Suprapubic skin (tissue), 4 donors: ENCODE data around the gene OSBP2. TPM values are rescaled to one million over a fixed set of nuclear protein-coding genes. Genes with fewer than 3 reads are reported as not detected.

ENCODE experiments used
- DNase-seq, 2 donors: peaks; one replicate each; pipeline ENCODE4 v3.0.0-alpha.2; 2019; ENCODE audit warnings: low spot score in 2 of 2
- H3K27ac ChIP-seq: fragments of 200-600 bp; sonication (generic); one replicate; pipeline ENCODE4 v1.5.1; 2019
- H3K27me3 ChIP-seq: fragments of 200-600 bp; sonication (generic); one replicate; pipeline ENCODE4 v1.5.1; 2019
- H3K36me3 ChIP-seq: fragments of 200-600 bp; sonication (generic); one replicate; pipeline ENCODE4 v1.5.1; 2019
- H3K4me1 ChIP-seq: fragments of 200-600 bp; sonication (generic); one replicate; pipeline ENCODE4 v1.5.1; 2019
- H3K4me3 ChIP-seq: fragments of 200-600 bp; sonication (generic); one replicate; pipeline ENCODE4 v1.5.1; 2019; ENCODE audit warnings: mild to moderate bottlenecking
- H3K9me3 ChIP-seq: fragments of 200-600 bp; sonication (generic); one replicate; pipeline ENCODE4 v1.5.1; 2019
- CTCF ChIP-seq, 2 donors: fragments of 200-600 bp in 1 of 2; fragments of 450-650 bp in 1 of 2; sonication (generic) in 1 of 2; IDR thresholded peaks; one replicate each; pipeline ENCODE4 v1.5.1; 2016 to 2019; ENCODE audit warnings: antibody characterized with exemption in 2 of 2, mild to moderate bottlenecking in 1 of 2, moderate library complexity in 1 of 2
- EP300 ChIP-seq: sonication (generic); formaldehyde crosslinking; IDR thresholded peaks from one replicate; pipeline ENCODE4 v1.6.1; 2017; ENCODE audit warnings: antibody characterized with exemption
- POLR2A ChIP-seq, 2 donors: fragments of 450-650 bp; IDR thresholded peaks; one replicate each; pipeline ENCODE4 v1.6.1; 2017; ENCODE audit warnings: antibody characterized with exemption in 2 of 2, mild to moderate bottlenecking in 2 of 2, moderate library complexity in 2 of 2
- POLR2AphosphoS5 ChIP-seq, 3 donors: sonication (generic); formaldehyde crosslinking; IDR thresholded peaks; one replicate each; pipeline ENCODE4 v1.6.1; 2017; ENCODE audit warnings: antibody characterized with exemption in 3 of 3
- WGBS: methylation state at CpG from one replicate; pipeline ENCODE4 v1.1.5; 2018; 5-methylcytosine and 5-hydroxymethylcytosine counted together
- total RNA-seq, 4 donors: library from RNA; depleted of rRNA; stranded (reverse); fragments of >200 nt; gene quantifications; one replicate each; pipeline ENCODE4 v1.1.0, GENCODE V29; 2016

The OSBP2 gene
- total RNA-seq, 4 donors from 2014 or later, result 3.9 to 11.3 (median 6.4) TPM

- Histone ChIP-seq H3K4me1 (no peaks in the 10 kb centered on the region), H3K27me3 (no peaks in the 10 kb centered on the region), H3K4me3 (no peak overlapping the region), H3K9me3 (no peaks in the 10 kb centered on the region), H3K36me3 (no peaks in the 10 kb centered on the region), H3K27ac (no peak overlapping the region)
- DNase-seq, result no peak
- no peak for TF ChIP-seq CTCF (IDR thresholded peaks at IDR 0.05)
- WGBS, result 95% methylated on average over 1 of the region's 1 CpG
These were observed 152.9 kb downstream of the OSBP2 start for GRCh38 chr22:30847583-30847982.

GRCh38 chr22:30855266-30855665 lies 160.6 kb downstream of the OSBP2 start:
- Histone ChIP-seq H3K36me3 (no peaks in the 10 kb centered on the region), H3K27me3 (no peaks in the 10 kb centered on the region), H3K27ac (no peak overlapping the region), H3K9me3 (no peaks in the 10 kb centered on the region), H3K4me3 (no peak overlapping the region), H3K4me1 (no peaks in the 10 kb centered on the region)
- TF ChIP-seq POLR2A (IDR thresholded peaks at IDR 0.05), result no peak
- no peak for TF ChIP-seq POLR2AphosphoS5 (IDR thresholded peaks at IDR 0.05)
- TF ChIP-seq CTCF (IDR thresholded peaks at IDR 0.05), result no peak
- TF ChIP-seq EP300, result no peak
- WGBS, result 83% methylated on average over 3 of the region's 3 CpGs
- DNase-seq, result peak; percentile 13 to 47

GRCh38 chr22:30855677-30856518 lies 161.2 kb downstream of the OSBP2 start:
- H3K4me3 ChIP-seq, result no peak overlapping the region

GRCh38 chr22:30856741-30857502 lies 162.2 kb downstream of the OSBP2 start:
- 87% methylated on average over 14 of the region's 14 CpGs for WGBS
- Histone ChIP-seq H3K27ac (no peak overlapping the region), H3K27me3 (no peaks in the 10 kb centered on the region), H3K4me3 (no peak overlapping the region), H3K4me1 (no peaks in the 10 kb centered on the region), H3K9me3 (no peaks in the 10 kb centered on the region), H3K36me3 (no peaks in the 10 kb centered on the region)
- TF ChIP-seq EP300 (no peak), POLR2A (IDR thresholded peaks at IDR 0.05) (no peak), CTCF (IDR thresholded peaks at IDR 0.05) (no peak), POLR2AphosphoS5 (IDR thresholded peaks at IDR 0.05) (no peak)
- peak; percentile 39 to 63 for DNase-seq

More at GRCh38 chr22:30855677-30856518, 161.2 kb downstream of the OSBP2 start:
- H3K9me3 ChIP-seq, result no peaks in the 10 kb centered on the region
- H3K4me1 ChIP-seq, result no peaks in the 10 kb centered on the region
- peak; percentile 19 to 35 for DNase-seq
- 94% methylated on average over 4 of the region's 4 CpGs for WGBS
- H3K27ac ChIP-seq, result no peak overlapping the region
- no peaks in the 10 kb centered on the region for H3K27me3 ChIP-seq
- no peaks in the 10 kb centered on the region for H3K36me3 ChIP-seq
- no peak for TF ChIP-seq CTCF (IDR thresholded peaks at IDR 0.05)
- TF ChIP-seq EP300, result no peak
- TF ChIP-seq POLR2A (IDR thresholded peaks at IDR 0.05), result no peak
- no peak for TF ChIP-seq POLR2AphosphoS5 (IDR thresholded peaks at IDR 0.05)

- Histone ChIP-seq H3K36me3 (no peaks in the 10 kb centered on the region), H3K27me3 (no peaks in the 10 kb centered on the region), H3K27ac (no peak overlapping the region), H3K9me3 (no peaks in the 10 kb centered on the region), H3K4me1 (no peaks in the 10 kb centered on the region), H3K4me3 (no peak overlapping the region)
- DNase-seq, result peak; percentile 11 to 33
- 86% methylated on average over 13 of the region's 13 CpGs for WGBS
- TF ChIP-seq POLR2A (IDR thresholded peaks at IDR 0.05), result no peak
- no peak for TF ChIP-seq CTCF (IDR thresholded peaks at IDR 0.05)
- TF ChIP-seq EP300, result no peak
- TF ChIP-seq POLR2AphosphoS5 (IDR thresholded peaks at IDR 0.05), result no peak
These were observed 163.1 kb downstream of the OSBP2 start for GRCh38 chr22:30857791-30858190.
